Measurements from ENCODE around the gene ZBTB7A. TPM values are rescaled to one million over a fixed set of nuclear protein-coding genes. Genes with fewer than 3 reads are reported as not detected.

The ZBTB7A gene
- total and polyA plus RNA-seq, 11 donors, result 14.6 to 65.0 (median 28.6) TPM

GRCh38 chr19:4027146-4027545, 39.6 kb downstream of the ZBTB7A start:
- intact Hi-C loops (cut with DNase I), result no loop called here
- Histone ChIP-seq H3K36me3 (peaks cover 0 to 68% (median 59%) of the 10 kb centered on the region in 9 donors), H3K4me1 (peaks cover 0 to 16% (median 5%) of the 10 kb centered on the region in 12 donors), H3K27me3 (no peaks in the 10 kb centered on the region), H3K4me3 (no peak overlapping the region), H3K27ac (no peak overlapping the region), H3K9me3 (peaks cover 0 to 5% (median 0%) of the 10 kb centered on the region in 12 donors)
- TF ChIP-seq CTCF (IDR thresholded peaks at IDR 0.05) (no peak), POLR2A (IDR thresholded peaks at IDR 0.05) (no peak)
- ATAC-seq (no peak), DNase-seq (no peak)
- 92 to 95% (median 93%) methylated on average over 16 of the region's 16 CpGs for WGBS, 4 donors

GRCh38 chr19:4025317-4025716, 41.4 kb downstream of the ZBTB7A start:
- peak in 1 of 4 donors; percentile 19 for ATAC-seq
- Histone ChIP-seq H3K27ac (no peak overlapping the region), H3K27me3 (no peaks in the 10 kb centered on the region), H3K4me3 (no peak overlapping the region), H3K4me1 (peaks cover 0 to 16% (median 5%) of the 10 kb centered on the region in 12 donors), H3K36me3 (peaks cover 0 to 56% (median 42%) of the 10 kb centered on the region in 9 donors), H3K9me3 (peaks cover 0 to 13% (median 0%) of the 10 kb centered on the region in 12 donors)
- WGBS, 4 donors, result 62 to 74% (median 71%) methylated on average over 5 to 11 of the region's 11 CpGs
- TF ChIP-seq CTCF (IDR thresholded peaks at IDR 0.05) (no peak), POLR2A (IDR thresholded peaks at IDR 0.05) (no peak)
- intact Hi-C loops (cut with DNase I), result no loop called here
- no peak for DNase-seq

- Histone ChIP-seq H3K4me1 (peaks cover 0 to 28% (median 6%) of the 10 kb centered on the region in 12 donors), H3K36me3 (peaks cover 0 to 41% (median 30%) of the 10 kb centered on the region in 9 donors), H3K27me3 (no peaks in the 10 kb centered on the region), H3K27ac (peak overlapping the region in 11 of 12 donors; percentile 1 to 78 (median 56)), H3K4me3 (peak overlapping the region in 4 of 12 donors; percentile 5 to 20 (median 12)), H3K9me3 (peaks cover 0 to 13% (median 0%) of the 10 kb centered on the region in 12 donors)
- ATAC-seq (peak; percentile 21 to 80 (median 52)), DNase-seq (peak in 3 of 5 donors; percentile 50 to 60 (median 59))
- TF ChIP-seq CTCF (IDR thresholded peaks at IDR 0.05) (no peak), POLR2A (IDR thresholded peaks at IDR 0.05) (peak in 1 of 2 donors; percentile 20)
- intact Hi-C loops (cut with DNase I), result loop anchor here in 1 of 10 donors (5.0 kb wide), 1 partner anchor 34 kb away; no protein-coding TSS in a partner anchor
- WGBS, 4 donors, result 59 to 72% (median 68%) methylated on average over 19 to 34 of the region's 34 CpGs
Observed at GRCh38 chr19:4023600-4024398, 42.9 kb downstream of the ZBTB7A start.

- intact Hi-C loops (cut with DNase I), result loop anchor here in 6 of 10 donors (5.0 to 10.0 kb wide), 5 partner anchors 33 to 105 kb away; partner anchors contain the start of gene MAP2K2 (in 1 of the 6)
- Histone ChIP-seq H3K9me3 (peaks cover 0 to 13% (median 0%) of the 10 kb centered on the region in 12 donors), H3K27ac (peak overlapping the region in 3 of 12 donors; percentile 39 to 53 (median 42)), H3K36me3 (peaks cover 0 to 45% (median 20%) of the 10 kb centered on the region in 9 donors), H3K4me3 (no peak overlapping the region), H3K4me1 (peaks cover 0 to 55% (median 19%) of the 10 kb centered on the region in 12 donors), H3K27me3 (no peaks in the 10 kb centered on the region)
- WGBS, 4 donors, result 57 to 66% (median 62%) methylated on average over 6 to 17 of the region's 17 CpGs
- ATAC-seq, result peak in 1 of 4 donors; percentile 27
- TF ChIP-seq CTCF (IDR thresholded peaks at IDR 0.05), result no peak
- no peak for TF ChIP-seq POLR2A (IDR thresholded peaks at IDR 0.05)
- peak in 1 of 5 donors; percentile 60 for DNase-seq
Observed at GRCh38 chr19:4019578-4019977, 47.1 kb downstream of the ZBTB7A start.
